ENCODE results near the gene PRAMEF4.
"Not testable (repeated sequence)": the region's sequence is repeated elsewhere in the genome, so short reads cannot be mapped to it uniquely, and the experiment has no call there.

The PRAMEF4 gene

GRCh38 chr1:12886101-12886500, at the start of gene PRAMEF4:
Gene PRAMEF4 (minus strand): TSS chr1:12886201. CDS start chr1:12883394, 2,807 bp downstream.
- DNase-seq, result not testable (repeated sequence)

- not testable (repeated sequence) for DNase-seq
Observed at GRCh38 chr1:12924368-12924767, 38.4 kb upstream of the PRAMEF4 start.

GRCh38 chr1:12921749-12922148, 35.7 kb upstream of the PRAMEF4 start:
- DNase-seq, result not testable (repeated sequence)

- DNase-seq, result not testable (repeated sequence)
Observed at GRCh38 chr1:12916310-12916709, 30.3 kb upstream of the PRAMEF4 start, which contains the start of gene PRAMEF7. Gene PRAMEF7 (plus strand): TSS chr1:12916610. CDS start chr1:12917693, 1,083 bp downstream.

GRCh38 chr1:12903793-12904572, 18.0 kb upstream of the PRAMEF4 start:
- DNase-seq, result not testable (repeated sequence)

- DNase-seq, result not testable (repeated sequence)
Observed at GRCh38 chr1:12899186-12899585, 13.2 kb upstream of the PRAMEF4 start.

- DNase-seq, result not testable (repeated sequence)
Observed at GRCh38 chr1:12898170-12898569, 12.2 kb upstream of the PRAMEF4 start, which contains the start of gene PRAMEF10. Gene PRAMEF10 (minus strand): TSS chr1:12898270. CDS start chr1:12895847, 2,423 bp downstream.

GRCh38 chr1:12878453-12878852, 7.5 kb downstream of the PRAMEF4 start:
- DNase-seq, result not testable (repeated sequence)

GRCh38 chr1:12863131-12863880, 22.7 kb downstream of the PRAMEF4 start:
- not testable (repeated sequence) for DNase-seq

GRCh38 chr1:12856786-12857185, 29.2 kb downstream of the PRAMEF4 start, which contains the start of gene PRAMEF2:
Gene PRAMEF2 (plus strand): TSS chr1:12857086. CDS start chr1:12859010, 1,924 bp downstream.
- not testable (repeated sequence) for DNase-seq

GRCh38 chr1:12851779-12852178, 34.2 kb downstream of the PRAMEF4 start:
- DNase-seq, result no peak

- not testable (repeated sequence) for DNase-seq
Observed at GRCh38 chr1:12848620-12849019, 37.4 kb downstream of the PRAMEF4 start, which contains the start of gene HNRNPCL1. Gene HNRNPCL1 (minus strand): TSS chr1:12848720. CDS start chr1:12848289, 431 bp downstream.

- DNase-seq, result not testable (repeated sequence)
Observed at GRCh38 chr1:12833251-12833650, 52.8 kb downstream of the PRAMEF4 start.

GRCh38 chr1:12831310-12831709, 54.7 kb downstream of the PRAMEF4 start, which contains the start of gene PRAMEF11:
Gene PRAMEF11 (minus strand): TSS chr1:12831410. CDS start chr1:12828789, 2,621 bp downstream.
- not testable (repeated sequence) for DNase-seq
